A549 (cell line): Measurements from ENCODE around the gene ILK.

Experiments used
- CTCF ChIP-seq: fragments of >200 bp; sonication (Bioruptor Twin); formaldehyde crosslinking; IDR thresholded peaks from 3 replicates; pipeline ENCODE4 v1.5.1; 2016
- ELK1 ChIP-seq: fragments of 150-350 bp; IDR thresholded peaks from 2 replicates; pipeline ENCODE4 v1.6.1; 2014; ENCODE audit warnings: low read depth, mild to moderate bottlenecking, low read length
- EP300 ChIP-seq, 2 experiments: fragments of >200 bp; sonication (Bioruptor Twin); formaldehyde crosslinking; IDR thresholded peaks; 2 replicates in 1 of 2; 3 replicates in 1 of 2; pipeline ENCODE4 v1.6.1; 2016 to 2017
- POLR2A ChIP-seq: IDR thresholded peaks from 2 replicates; pipeline ENCODE4 v1.6.1; 2012; ENCODE audit warnings: mild to moderate bottlenecking, low read length
- RFX5 ChIP-seq: fragments of 450-650 bp; IDR thresholded peaks from 2 replicates; pipeline ENCODE4 v1.7.1; 2014; ENCODE audit warnings: antibody characterized with exemption, mild to moderate bottlenecking, moderate library complexity

GRCh38 chr11:6613496-6613895 is 9.9 kb downstream of the ILK start:
- no peak for TF ChIP-seq EP300 (IDR thresholded peaks at IDR 0.05)
- no peak for TF ChIP-seq ELK1
- TF ChIP-seq RFX5, result no peak
- no peak for TF ChIP-seq CTCF
- no peak for TF ChIP-seq POLR2A
